DMS53 treated with DMSO at 0.1 percent for 48 hours (cell line): ENCODE data around the gene SLC7A8.

Source experiments
- DNase-seq: peaks from one replicate; lab custom pipeline; 2025; ENCODE audit not compliant: unreplicated experiment; lab: John Stamatoyannopoulos, UW

The SLC7A8 gene

GRCh38 chr14:23159532-23159931 lies 23.9 kb downstream of the SLC7A8 start:
- no peak for DNase-seq

- DNase-seq: no peak
Observed at GRCh38 chr14:23158779-23159178, 24.7 kb downstream of the SLC7A8 start.

- no peak for DNase-seq
Observed at GRCh38 chr14:23154964-23155587, 28.4 kb downstream of the SLC7A8 start.

- no peak for DNase-seq
Observed at GRCh38 chr14:23153851-23154796, 29.3 kb downstream of the SLC7A8 start.

- no peak for DNase-seq
Observed at GRCh38 chr14:23151342-23151741, 32.1 kb downstream of the SLC7A8 start.

- DNase-seq: no peak
Observed at GRCh38 chr14:23149745-23150144, 33.7 kb downstream of the SLC7A8 start.

GRCh38 chr14:23148591-23149249 lies 34.7 kb downstream of the SLC7A8 start:
- no peak for DNase-seq

- DNase-seq: no peak
Observed at GRCh38 chr14:23147676-23148075, 35.8 kb downstream of the SLC7A8 start.

- DNase-seq: no peak
Observed at GRCh38 chr14:23146980-23147379, 36.5 kb downstream of the SLC7A8 start.

GRCh38 chr14:23146351-23146910 lies 37.0 kb downstream of the SLC7A8 start:
- no peak for DNase-seq

- DNase-seq: no peak
Observed at GRCh38 chr14:23145794-23146350, 37.6 kb downstream of the SLC7A8 start.

GRCh38 chr14:23143911-23144310 lies 39.5 kb downstream of the SLC7A8 start:
- no peak for DNase-seq

GRCh38 chr14:23142826-23143225 lies 40.6 kb downstream of the SLC7A8 start:
- DNase-seq: no peak

GRCh38 chr14:23141706-23142444 lies 41.6 kb downstream of the SLC7A8 start:
- DNase-seq: no peak

- no peak for DNase-seq
Observed at GRCh38 chr14:23140371-23140770, 43.1 kb downstream of the SLC7A8 start.

GRCh38 chr14:23139874-23140273 lies 43.6 kb downstream of the SLC7A8 start:
- no peak for DNase-seq

GRCh38 chr14:23137813-23138535 lies 45.5 kb downstream of the SLC7A8 start:
- no peak for DNase-seq

- DNase-seq: no peak
Observed at GRCh38 chr14:23137192-23137812, 46.2 kb downstream of the SLC7A8 start.

GRCh38 chr14:23136566-23137133 lies 46.8 kb downstream of the SLC7A8 start:
- no peak for DNase-seq
